PC-9 (cell line): ENCODE data around the gene GUCA2B. TPM values are rescaled to one million over a fixed set of nuclear protein-coding genes. Genes with fewer than 3 reads are reported as not detected.

Experiments
- BruUV-seq: library from RNA; stranded (reverse); fragments of 400-500 nt; replicated peaks from 2 replicates; lab custom pipeline; 2021; lab: Mats Ljungman, UMichigan
- CTCF ChIA-PET: fragments of 300-600 bp; sonication (Branson Sonifier 250); formaldehyde crosslinking; loops from one replicate; lab custom pipeline; 2022; ENCODE audit warnings: antibody characterized with exemption; lab: Charles Lee
- POLR2A ChIA-PET: fragments of 300-600 bp; sonication (Branson Sonifier 250); formaldehyde crosslinking; loops from one replicate; lab custom pipeline; 2022; ENCODE audit warnings: antibody characterized with exemption; ENCODE audit not compliant: unreplicated experiment; lab: Charles Lee
- DNase-seq, 2 experiments: peaks; one replicate each; pipeline versions ENCODE4 v3.0.0 to v3.0.0-alpha.2; 2015 to 2022; ENCODE audit warnings: mixed read lengths in 1 of 2
- H2AFZ ChIP-seq: fragments of 200-600 bp; sonication (generic); 2 replicates; pipeline ENCODE4 v1.8.1; 2017; ENCODE audit warnings: antibody characterized with exemption
- H3F3A ChIP-seq: fragments of 200-600 bp; sonication (generic); 2 replicates; pipeline ENCODE4 v1.8.1; 2017; ENCODE audit warnings: antibody characterized with exemption, mild to moderate bottlenecking, low read depth; ENCODE audit not compliant: insufficient read depth
- H3K27ac ChIP-seq: fragments of 200-600 bp; sonication (generic); 2 replicates; pipeline ENCODE4 v1.6.1; 2016; ENCODE audit warnings: mixed run types
- H3K27me3 ChIP-seq: fragments of 200-600 bp; sonication (generic); 2 replicates; pipeline ENCODE4 v1.6.1; 2016; ENCODE audit warnings: low read depth, mixed run types; ENCODE audit not compliant: insufficient read depth
- H3K36me3 ChIP-seq: fragments of 200-600 bp; sonication (generic); 2 replicates; pipeline ENCODE4 v1.6.1; 2016; ENCODE audit warnings: low read depth, mixed run types
- H3K4me1 ChIP-seq: fragments of 200-600 bp; sonication (generic); replicated peaks from 2 replicates; pipeline ENCODE4 v1.6.1; 2016; ENCODE audit warnings: mixed run types; ENCODE audit not compliant: insufficient read depth
- H3K4me2 ChIP-seq: fragments of 200-600 bp; sonication (generic); 2 replicates; pipeline ENCODE4 v1.6.1; 2017; ENCODE audit warnings: mixed run types
- H3K4me3 ChIP-seq: fragments of 200-600 bp; sonication (generic); 2 replicates; pipeline ENCODE4 v1.6.1; 2016; ENCODE audit warnings: mixed run types
- H3K79me2 ChIP-seq: fragments of 200-600 bp; sonication (generic); 2 replicates; pipeline ENCODE4 v1.6.1; 2017; ENCODE audit warnings: low read depth, mixed run types
- H3K9me2 ChIP-seq: fragments of 200-600 bp; sonication (generic); 2 replicates; pipeline ENCODE4 v1.8.1; 2017; ENCODE audit warnings: mild to moderate bottlenecking; ENCODE audit not compliant: insufficient read depth
- H3K9me3 ChIP-seq: fragments of 200-600 bp; sonication (generic); 2 replicates; pipeline ENCODE4 v1.8.1; 2016; ENCODE audit warnings: low read depth; ENCODE audit not compliant: insufficient read depth
- H4K20me1 ChIP-seq: fragments of 200-600 bp; sonication (generic); 2 replicates; pipeline ENCODE4 v1.8.1; 2017; ENCODE audit not compliant: insufficient read depth
- EZH2 ChIP-seq: fragments of 200-600 bp; sonication (generic); IDR thresholded peaks from 2 replicates; pipeline ENCODE4 v1.8.0; 2017; ENCODE audit warnings: antibody characterized with exemption, low read depth
- intact Hi-C: fragments of 100-400 bp; cut with micrococcal nuclease; formaldehyde crosslinking; loops from one replicate; pipeline ENCODE4 v1.10.0; 2022; ENCODE audit not compliant: unreplicated experiment
- total RNA-seq: library from RNA; stranded (reverse); gene quantifications from 2 replicates; pipeline ENCODE4 v1.2.3, GENCODE V29; 2021
- TF ChIP-seq, protein P1 (sequence below): fragments of 200-600 bp; sonication (generic); conservative IDR thresholded peaks from 2 replicates; pipeline ENCODE4 v1.6.1; 2017; ENCODE audit warnings: mixed run types, antibody characterized with exemption, mild to moderate bottlenecking, moderate library complexity

GUCA2B gene
- total RNA-seq, 1 experiment from 2014 or later: not detected

DNA sequence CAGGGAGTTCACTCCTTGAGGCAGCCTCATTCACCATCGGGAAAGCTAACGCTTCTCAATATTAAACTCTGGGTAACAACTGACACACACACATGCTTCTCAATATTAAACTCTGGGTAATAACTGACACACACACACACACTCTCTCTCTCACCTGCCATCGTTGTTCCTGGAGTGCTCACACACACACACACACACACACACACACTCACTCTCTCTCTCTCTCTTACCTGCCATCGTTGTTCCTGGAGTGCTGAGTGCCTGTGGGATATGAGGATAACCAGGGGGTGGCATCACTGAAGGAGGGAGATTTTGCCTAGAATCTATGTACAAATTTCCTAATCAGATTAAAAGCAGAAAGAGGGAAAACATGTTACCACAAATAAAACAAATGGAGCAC is 28.5 kb downstream of the GUCA2B start:
- Histone ChIP-seq H3K9me3 (no peaks in the 10 kb centered on the region), H3K4me2 (no peak overlapping the region), H3K27ac (no peak overlapping the region), H3K27me3 (no peaks in the 10 kb centered on the region), H3F3A (peaks cover 32% of the 10 kb centered on the region; the same call in 1 of the 2 replicates), H3K4me1 (no peaks in the 10 kb centered on the region), H2AFZ (no peak overlapping the region), H3K9me2 (no peaks in the 10 kb centered on the region), H3K4me3 (no peak overlapping the region), H4K20me1 (0 out of 2 replicates have a peak, but pooled peaks cover 2% of the 10 kb centered on the region), H3K36me3 (peaks cover 12% of the 10 kb centered on the region), H3K79me2 (no peaks in the 10 kb centered on the region; the same call in 1 of the 2 replicates)
- BruUV-seq: no TSS peak
- no peak for DNase-seq
- intact Hi-C loops: no loop called here
- no peak for TF ChIP-seq EZH2
- TF ChIP-seq, protein P1, sequence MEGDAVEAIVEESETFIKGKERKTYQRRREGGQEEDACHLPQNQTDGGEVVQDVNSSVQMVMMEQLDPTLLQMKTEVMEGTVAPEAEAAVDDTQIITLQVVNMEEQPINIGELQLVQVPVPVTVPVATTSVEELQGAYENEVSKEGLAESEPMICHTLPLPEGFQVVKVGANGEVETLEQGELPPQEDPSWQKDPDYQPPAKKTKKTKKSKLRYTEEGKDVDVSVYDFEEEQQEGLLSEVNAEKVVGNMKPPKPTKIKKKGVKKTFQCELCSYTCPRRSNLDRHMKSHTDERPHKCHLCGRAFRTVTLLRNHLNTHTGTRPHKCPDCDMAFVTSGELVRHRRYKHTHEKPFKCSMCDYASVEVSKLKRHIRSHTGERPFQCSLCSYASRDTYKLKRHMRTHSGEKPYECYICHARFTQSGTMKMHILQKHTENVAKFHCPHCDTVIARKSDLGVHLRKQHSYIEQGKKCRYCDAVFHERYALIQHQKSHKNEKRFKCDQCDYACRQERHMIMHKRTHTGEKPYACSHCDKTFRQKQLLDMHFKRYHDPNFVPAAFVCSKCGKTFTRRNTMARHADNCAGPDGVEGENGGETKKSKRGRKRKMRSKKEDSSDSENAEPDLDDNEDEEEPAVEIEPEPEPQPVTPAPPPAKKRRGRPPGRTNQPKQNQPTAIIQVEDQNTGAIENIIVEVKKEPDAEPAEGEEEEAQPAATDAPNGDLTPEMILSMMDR: no peak
- POLR2A ChIA-PET: no interaction called here
- CTCF ChIA-PET: no interaction called here

DNA sequence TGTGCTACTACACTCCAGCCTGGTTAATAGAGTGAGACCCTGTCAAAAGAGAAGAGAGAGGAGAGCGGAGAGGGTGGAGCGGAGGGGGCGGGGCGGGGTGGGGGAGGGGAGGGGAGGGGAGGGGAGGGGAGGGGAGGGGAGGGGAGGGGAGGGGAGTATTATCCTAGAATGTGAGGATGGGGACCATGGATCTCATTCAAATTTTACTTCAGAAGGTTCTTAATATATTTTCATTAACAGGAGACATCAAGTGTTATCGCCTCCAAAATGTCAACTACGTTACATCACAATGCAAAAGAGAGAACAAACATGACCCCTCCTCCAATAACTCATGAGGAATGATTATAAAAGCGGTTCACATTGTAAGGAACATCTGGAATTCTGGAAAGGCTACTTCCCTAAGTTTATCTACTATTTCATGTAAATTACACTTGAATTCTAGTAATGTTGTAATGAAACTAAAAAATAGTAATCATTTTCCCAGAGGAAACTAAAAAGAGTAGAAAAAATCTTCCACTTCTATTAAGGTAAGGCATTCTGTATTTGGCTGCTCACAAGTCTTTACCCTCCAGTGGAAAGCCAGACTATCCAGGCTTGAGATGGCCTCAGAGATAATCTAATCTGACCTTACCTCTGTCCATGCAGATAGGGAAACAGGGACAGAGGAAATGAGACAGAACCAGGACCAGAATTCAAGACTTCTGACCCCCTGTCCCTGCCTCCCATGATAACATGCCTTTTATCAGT is 30.2 kb downstream of the GUCA2B start:
- intact Hi-C loops: no loop called here
- Histone ChIP-seq H3F3A (peaks cover 19% of the 10 kb centered on the region; the same call in 1 of the 2 replicates), H3K27ac (no peak overlapping the region), H3K36me3 (peaks cover 21% of the 10 kb centered on the region), H3K79me2 (no peaks in the 10 kb centered on the region), H3K9me3 (no peaks in the 10 kb centered on the region), H3K4me2 (no peak overlapping the region), H3K27me3 (no peaks in the 10 kb centered on the region), H3K9me2 (no peaks in the 10 kb centered on the region), H3K4me3 (no peak overlapping the region), H2AFZ (no peak overlapping the region), H4K20me1 (no peaks in the 10 kb centered on the region), H3K4me1 (no peaks in the 10 kb centered on the region)
- TF ChIP-seq EZH2: no peak
- TF ChIP-seq, protein P1: no peak
- CTCF ChIA-PET: interaction anchor here (0.6 kb wide), 1 partner anchor 1424 kb away, joined by 7 read pairs; no protein-coding TSS in a partner anchor
- DNase-seq: no peak
- POLR2A ChIA-PET: interaction anchor here (0.5 kb wide), 1 partner anchor 18 kb away, joined by 3 read pairs; no protein-coding TSS in a partner anchor
- BruUV-seq: no TSS peak

- ChIA-PET CTCF (interaction anchor here (0.5 to 0.6 kb wide), 2 partner anchors 663 to 1425 kb away, joined by 3 to 7 read pairs; no protein-coding TSS in a partner anchor), POLR2A (no interaction called here)
- no peak for DNase-seq
- intact Hi-C loops: no loop called here
- no peaks in the 10 kb centered on the region for H3K4me1 ChIP-seq
- H3K4me2 ChIP-seq: no peak overlapping the region
- no peaks in the 10 kb centered on the region for H3K79me2 ChIP-seq
- no peaks in the 10 kb centered on the region for H3K9me2 ChIP-seq
- H4K20me1 ChIP-seq: no peaks in the 10 kb centered on the region
- H3K4me3 ChIP-seq: no peak overlapping the region
- no peak overlapping the region for H2AFZ ChIP-seq
- TF ChIP-seq, protein P1: no peak
- no peak for TF ChIP-seq EZH2
- H3K9me3 ChIP-seq: no peaks in the 10 kb centered on the region
- peaks cover 26% of the 10 kb centered on the region for H3K36me3 ChIP-seq
- H3F3A ChIP-seq: peaks cover 16% of the 10 kb centered on the region; the same call in 1 of the 2 replicates
- no TSS peak for BruUV-seq
- H3K27me3 ChIP-seq: no peaks in the 10 kb centered on the region
- H3K27ac ChIP-seq: no peak overlapping the region
Observed at GRCh38 chr1:42183957-42184268, 30.7 kb downstream of the GUCA2B start.
